Esophagus squamous epithelium (tissue), 5 donors: ENCODE results near the gene CECR2. TPM values are rescaled to one million over a fixed set of nuclear protein-coding genes. Genes with fewer than 3 reads are reported as not detected.

Experiments
- DNase-seq: peaks from one replicate; lab custom pipeline; 2025; lab: John Stamatoyannopoulos, UW
- H3K27ac ChIP-seq, 4 donors: fragments of 200-600 bp; sonication (generic); one replicate each; pipeline ENCODE4 v1.5.1; 2016 to 2019; ENCODE audit warnings: mild to moderate bottlenecking in 1 of 4
- H3K27me3 ChIP-seq, 4 donors: fragments of 200-600 bp; sonication (generic); 1 replicate in 3 of 4; 2 replicates in 1 of 4; pipeline versions ENCODE4 v1.5.1 to v1.6.0; 2017 to 2021; ENCODE audit warnings: antibody characterized with exemption in 1 of 4
- H3K36me3 ChIP-seq, 3 donors: fragments of 200-600 bp; sonication (generic); one replicate each; pipeline ENCODE4 v1.5.1; 2016 to 2019
- H3K4me1 ChIP-seq, 3 donors: fragments of 200-600 bp; sonication (generic); one replicate each; pipeline ENCODE4 v1.5.1; 2017 to 2019
- H3K4me3 ChIP-seq, 4 donors: fragments of 200-600 bp; sonication (generic); 1 replicate in 3 of 4; 2 replicates in 1 of 4; pipeline ENCODE4 v1.5.1; 2016 to 2019; ENCODE audit warnings: mild to moderate bottlenecking in 2 of 4, moderate library complexity in 1 of 4
- H3K9me3 ChIP-seq, 3 donors: fragments of 200-600 bp; sonication (generic); one replicate each; pipeline ENCODE4 v1.5.1; 2016 to 2019
- CTCF ChIP-seq, 6 experiments: fragments of 450-650 bp in 4 of 6; fragments of 200-600 bp in 2 of 6; sonication (generic) in 2 of 6; IDR thresholded peaks; one replicate each; pipeline ENCODE4 v1.5.1; 2016 to 2019; ENCODE audit warnings: antibody characterized with exemption in 6 of 6, mild to moderate bottlenecking in 4 of 6, moderate library complexity in 4 of 6
- POLR2A ChIP-seq, 4 donors: fragments of 450-650 bp; IDR thresholded peaks; one replicate each; pipeline ENCODE4 v1.6.1; 2017; ENCODE audit warnings: antibody characterized with exemption in 4 of 4, mild to moderate bottlenecking in 4 of 4, moderate library complexity in 3 of 4
- WGBS, 2 donors: methylation state at CpG; one replicate each; pipeline ENCODE4 v1.1.5; 2018; 5-methylcytosine and 5-hydroxymethylcytosine counted together
- intact Hi-C: fragments of 100-400 bp; cut with DNase I; formaldehyde crosslinking; loops from one replicate; pipeline ENCODE4 v1.15.0; 2022
- total RNA-seq, 4 donors: library from RNA; depleted of rRNA; stranded (reverse); fragments of >200 nt; gene quantifications; one replicate each; pipeline ENCODE4 v1.1.0, GENCODE V29; 2016
- donor health status: DM: yes; HTN: yes; CAD: no.

Gene CECR2
- total RNA-seq, 4 donors from 2014 or later: 0.13 to 0.57 (median 0.26) TPM

GRCh38 chr22:17403906-17404305, 34.6 kb downstream of the CECR2 start:
- 59 to 61% methylated on average over 13 of the region's 13 CpGs for WGBS, 2 donors
- peaks cover 0 to 5% (median 0%) of the 10 kb centered on the region in 3 donors for H3K4me1 ChIP-seq
- intact Hi-C loops: no loop called here
- no peak overlapping the region for H3K27ac ChIP-seq
- no peaks in the 10 kb centered on the region for H3K27me3 ChIP-seq
- DNase-seq: no peak
- no peaks in the 10 kb centered on the region for H3K36me3 ChIP-seq
- no peak overlapping the region for H3K4me3 ChIP-seq
- H3K9me3 ChIP-seq: no peaks in the 10 kb centered on the region
- no peak for TF ChIP-seq CTCF (IDR thresholded peaks at IDR 0.05)
- no peak for TF ChIP-seq POLR2A (IDR thresholded peaks at IDR 0.05)

- no peak for DNase-seq
- intact Hi-C loops: no loop called here
- H3K4me1 ChIP-seq: peaks cover 0 to 5% (median 0%) of the 10 kb centered on the region in 3 donors
- TF ChIP-seq CTCF (IDR thresholded peaks at IDR 0.05) (no peak), POLR2A (IDR thresholded peaks at IDR 0.05) (no peak)
- WGBS, 2 donors: 81 to 90% methylated on average over 5 of the region's 5 CpGs
- H3K36me3 ChIP-seq: no peaks in the 10 kb centered on the region
- H3K27me3 ChIP-seq: no peaks in the 10 kb centered on the region
- no peak overlapping the region for H3K27ac ChIP-seq
- H3K9me3 ChIP-seq: no peaks in the 10 kb centered on the region
- no peak overlapping the region for H3K4me3 ChIP-seq
These were observed 38.4 kb downstream of the CECR2 start for GRCh38 chr22:17407643-17408042.

- Histone ChIP-seq H3K27me3 (no peaks in the 10 kb centered on the region), H3K4me1 (peaks cover 0 to 5% (median 0%) of the 10 kb centered on the region in 3 donors), H3K36me3 (no peaks in the 10 kb centered on the region), H3K27ac (no peak overlapping the region), H3K4me3 (no peak overlapping the region), H3K9me3 (no peaks in the 10 kb centered on the region)
- no peak for DNase-seq
- WGBS, 2 donors: 60 to 78% methylated on average over 4 of the region's 4 CpGs
- no peak for TF ChIP-seq CTCF (IDR thresholded peaks at IDR 0.05)
- intact Hi-C loops: no loop called here
These were observed 41.3 kb downstream of the CECR2 start for GRCh38 chr22:17410576-17410975.

- Histone ChIP-seq H3K9me3 (no peaks in the 10 kb centered on the region), H3K4me1 (peaks cover 0 to 5% (median 0%) of the 10 kb centered on the region in 3 donors), H3K27ac (no peak overlapping the region), H3K36me3 (no peaks in the 10 kb centered on the region), H3K4me3 (no peak overlapping the region), H3K27me3 (no peaks in the 10 kb centered on the region)
- TF ChIP-seq POLR2A (IDR thresholded peaks at IDR 0.05) (no peak), CTCF (IDR thresholded peaks at IDR 0.05) (no peak)
- intact Hi-C loops: no loop called here
- DNase-seq: no peak
- WGBS, 2 donors: 40 to 52% methylated on average over 3 of the region's 3 CpGs
These were observed 42.0 kb downstream of the CECR2 start for GRCh38 chr22:17411213-17411612.

GRCh38 chr22:17412232-17412631, 43.0 kb downstream of the CECR2 start:
- Histone ChIP-seq H3K27ac (no peak overlapping the region), H3K27me3 (no peaks in the 10 kb centered on the region), H3K4me3 (no peak overlapping the region), H3K4me1 (no peaks in the 10 kb centered on the region), H3K9me3 (no peaks in the 10 kb centered on the region), H3K36me3 (no peaks in the 10 kb centered on the region)
- TF ChIP-seq CTCF (IDR thresholded peaks at IDR 0.05) (no peak), POLR2A (IDR thresholded peaks at IDR 0.05) (no peak)
- WGBS, 2 donors: 82 to 94% methylated on average over 5 of the region's 6 CpGs
- intact Hi-C loops: no loop called here
- DNase-seq: no peak
